ENCODE data around the gene AQP9.
"Not testable (repeated sequence)": the region's sequence is repeated elsewhere in the genome, so short reads cannot be mapped to it uniquely, and the experiment has no call there.

AQP9 gene

GRCh38 chr15:58138106-58138505, at the start of gene AQP9:
Gene AQP9, plus strand, starts transcription at chr15:58138381. Its CDS starts 185 bp downstream, at chr15:58138566.
- peaks cover 7% of the 10 kb centered on the region for H3K27me3 Mint-ChIP-seq
- H3K9me3 Mint-ChIP-seq (ENCODE audit: low read depth) = no peaks in the 10 kb centered on the region
- no peak within 1 kb of the TSS for H3K4me3 Mint-ChIP-seq
- H3K27ac Mint-ChIP-seq = no peak within 1 kb of the TSS
- H3K36me3 Mint-ChIP-seq = no peaks in the 10 kb centered on the region
- no peaks in the 10 kb centered on the region for H3K4me1 Mint-ChIP-seq (ENCODE audit: low read depth)

- Mint-ChIP-seq H3K9me3 (ENCODE audit: low read depth) (no peaks in the 10 kb centered on the region), H3K27ac (no peak overlapping the region), H3K4me1 (ENCODE audit: low read depth) (no peaks in the 10 kb centered on the region), H3K36me3 (no peaks in the 10 kb centered on the region), H3K4me3 (no peak overlapping the region), H3K27me3 (peaks cover 15% of the 10 kb centered on the region)
Observed at GRCh38 chr15:58095415-58095814, 42.8 kb upstream of the AQP9 start.

- H3K27ac Mint-ChIP-seq = no peak overlapping the region
- H3K9me3 Mint-ChIP-seq (ENCODE audit: low read depth) = no peaks in the 10 kb centered on the region
- no peaks in the 10 kb centered on the region for H3K36me3 Mint-ChIP-seq
- no peaks in the 10 kb centered on the region for H3K4me1 Mint-ChIP-seq (ENCODE audit: low read depth)
- peaks cover 14% of the 10 kb centered on the region for H3K27me3 Mint-ChIP-seq
- no peak overlapping the region for H3K4me3 Mint-ChIP-seq
Observed at GRCh38 chr15:58096529-58097084, 41.6 kb upstream of the AQP9 start.

GRCh38 chr15:58103482-58103881, 34.7 kb upstream of the AQP9 start:
- H3K4me1 Mint-ChIP-seq (ENCODE audit: low read depth) = no peaks in the 10 kb centered on the region
- H3K9me3 Mint-ChIP-seq (ENCODE audit: low read depth) = no peaks in the 10 kb centered on the region
- no peak overlapping the region for H3K4me3 Mint-ChIP-seq
- H3K36me3 Mint-ChIP-seq = no peaks in the 10 kb centered on the region
- H3K27me3 Mint-ChIP-seq = peaks cover 24% of the 10 kb centered on the region
- no peak overlapping the region for H3K27ac Mint-ChIP-seq

- Mint-ChIP-seq H3K27ac (no peak overlapping the region), H3K4me3 (no peak overlapping the region), H3K27me3 (peaks cover 16% of the 10 kb centered on the region), H3K36me3 (no peaks in the 10 kb centered on the region), H3K4me1 (ENCODE audit: low read depth) (no peaks in the 10 kb centered on the region), H3K9me3 (ENCODE audit: low read depth) (no peaks in the 10 kb centered on the region)
Observed at GRCh38 chr15:58108117-58108516, 30.1 kb upstream of the AQP9 start.

GRCh38 chr15:58109419-58109818, 28.8 kb upstream of the AQP9 start:
- no peaks in the 10 kb centered on the region for H3K4me1 Mint-ChIP-seq (ENCODE audit: low read depth)
- no peaks in the 10 kb centered on the region for H3K36me3 Mint-ChIP-seq
- H3K9me3 Mint-ChIP-seq (ENCODE audit: low read depth) = no peaks in the 10 kb centered on the region
- no peak overlapping the region for H3K4me3 Mint-ChIP-seq
- peaks cover 12% of the 10 kb centered on the region for H3K27me3 Mint-ChIP-seq
- no peak overlapping the region for H3K27ac Mint-ChIP-seq

- Mint-ChIP-seq H3K4me3 (no peak overlapping the region), H3K27ac (no peak overlapping the region), H3K27me3 (peaks cover 12% of the 10 kb centered on the region), H3K36me3 (no peaks in the 10 kb centered on the region), H3K4me1 (ENCODE audit: low read depth) (no peaks in the 10 kb centered on the region), H3K9me3 (ENCODE audit: low read depth) (no peaks in the 10 kb centered on the region)
Observed at GRCh38 chr15:58110999-58111717, 27.0 kb upstream of the AQP9 start.

GRCh38 chr15:58111718-58112104, 26.5 kb upstream of the AQP9 start:
- Mint-ChIP-seq H3K4me1 (ENCODE audit: low read depth) (no peaks in the 10 kb centered on the region), H3K27ac (no peak overlapping the region), H3K27me3 (peaks cover 11% of the 10 kb centered on the region)

GRCh38 chr15:58113358-58113757, 24.8 kb upstream of the AQP9 start:
- not testable (repeated sequence) for H3K9me3 Mint-ChIP-seq (ENCODE audit: low read depth); H3K36me3 Mint-ChIP-seq; H3K4me1 Mint-ChIP-seq (ENCODE audit: low read depth); H3K27ac Mint-ChIP-seq; H3K4me3 Mint-ChIP-seq
- H3K27me3 Mint-ChIP-seq = peaks cover 10% of the 10 kb centered on the region

More at GRCh38 chr15:58111718-58112104, 26.5 kb upstream of the AQP9 start:
- Mint-ChIP-seq H3K9me3 (ENCODE audit: low read depth) (no peaks in the 10 kb centered on the region), H3K36me3 (no peaks in the 10 kb centered on the region), H3K4me3 (no peak overlapping the region)

- Mint-ChIP-seq H3K4me1 (ENCODE audit: low read depth) (no peaks in the 10 kb centered on the region), H3K9me3 (ENCODE audit: low read depth) (no peaks in the 10 kb centered on the region), H3K4me3 (no peak overlapping the region), H3K27me3 (peaks cover 10% of the 10 kb centered on the region), H3K36me3 (no peaks in the 10 kb centered on the region), H3K27ac (no peak overlapping the region)
Observed at GRCh38 chr15:58114388-58114787, 23.8 kb upstream of the AQP9 start.

- Mint-ChIP-seq H3K9me3 (ENCODE audit: low read depth) (no peaks in the 10 kb centered on the region), H3K4me1 (ENCODE audit: low read depth) (no peaks in the 10 kb centered on the region), H3K36me3 (no peaks in the 10 kb centered on the region), H3K27ac (no peak overlapping the region), H3K27me3 (peaks cover 10% of the 10 kb centered on the region), H3K4me3 (no peak overlapping the region)
Observed at GRCh38 chr15:58114812-58115211, 23.4 kb upstream of the AQP9 start.

- H3K36me3 Mint-ChIP-seq = no peaks in the 10 kb centered on the region
- no peaks in the 10 kb centered on the region for H3K4me1 Mint-ChIP-seq (ENCODE audit: low read depth)
- no peak overlapping the region for H3K27ac Mint-ChIP-seq
- no peaks in the 10 kb centered on the region for H3K9me3 Mint-ChIP-seq (ENCODE audit: low read depth)
- peaks cover 10% of the 10 kb centered on the region for H3K27me3 Mint-ChIP-seq
- H3K4me3 Mint-ChIP-seq = no peak overlapping the region
Observed at GRCh38 chr15:58115692-58116091, 22.5 kb upstream of the AQP9 start.

- no peaks in the 10 kb centered on the region for H3K9me3 Mint-ChIP-seq (ENCODE audit: low read depth)
- no peaks in the 10 kb centered on the region for H3K4me1 Mint-ChIP-seq (ENCODE audit: low read depth)
- H3K36me3 Mint-ChIP-seq = no peaks in the 10 kb centered on the region
- no peak overlapping the region for H3K4me3 Mint-ChIP-seq
- peaks cover 8% of the 10 kb centered on the region for H3K27me3 Mint-ChIP-seq
- H3K27ac Mint-ChIP-seq = no peak overlapping the region
Observed at GRCh38 chr15:58117619-58118018, 20.6 kb upstream of the AQP9 start.

GRCh38 chr15:58118272-58118671, 19.9 kb upstream of the AQP9 start:
- no peak overlapping the region for H3K4me3 Mint-ChIP-seq
- H3K9me3 Mint-ChIP-seq (ENCODE audit: low read depth) = no peaks in the 10 kb centered on the region
- no peaks in the 10 kb centered on the region for H3K4me1 Mint-ChIP-seq (ENCODE audit: low read depth)
- no peaks in the 10 kb centered on the region for H3K36me3 Mint-ChIP-seq
- peaks cover 9% of the 10 kb centered on the region for H3K27me3 Mint-ChIP-seq
- no peak overlapping the region for H3K27ac Mint-ChIP-seq

GRCh38 chr15:58119016-58119415, 19.2 kb upstream of the AQP9 start:
- no peaks in the 10 kb centered on the region for H3K9me3 Mint-ChIP-seq (ENCODE audit: low read depth)
- peaks cover 9% of the 10 kb centered on the region for H3K27me3 Mint-ChIP-seq
- H3K36me3 Mint-ChIP-seq = peaks cover under 1% of the 10 kb centered on the region
- H3K4me3 Mint-ChIP-seq = no peak overlapping the region
- H3K4me1 Mint-ChIP-seq (ENCODE audit: low read depth) = no peaks in the 10 kb centered on the region
- no peak overlapping the region for H3K27ac Mint-ChIP-seq

GRCh38 chr15:58124585-58124984, 13.6 kb upstream of the AQP9 start:
- peaks cover 15% of the 10 kb centered on the region for H3K27me3 Mint-ChIP-seq
- H3K27ac Mint-ChIP-seq = no peak overlapping the region
- no peaks in the 10 kb centered on the region for H3K4me1 Mint-ChIP-seq (ENCODE audit: low read depth)
- peaks cover 5% of the 10 kb centered on the region for H3K9me3 Mint-ChIP-seq (ENCODE audit: low read depth)
- no peak overlapping the region for H3K4me3 Mint-ChIP-seq
- peaks cover 5% of the 10 kb centered on the region for H3K36me3 Mint-ChIP-seq

Measured in activated naive CD8-positive, alpha-beta T cell (primary cell).